ENCODE measurements around the gene SMYD3.

DNA sequence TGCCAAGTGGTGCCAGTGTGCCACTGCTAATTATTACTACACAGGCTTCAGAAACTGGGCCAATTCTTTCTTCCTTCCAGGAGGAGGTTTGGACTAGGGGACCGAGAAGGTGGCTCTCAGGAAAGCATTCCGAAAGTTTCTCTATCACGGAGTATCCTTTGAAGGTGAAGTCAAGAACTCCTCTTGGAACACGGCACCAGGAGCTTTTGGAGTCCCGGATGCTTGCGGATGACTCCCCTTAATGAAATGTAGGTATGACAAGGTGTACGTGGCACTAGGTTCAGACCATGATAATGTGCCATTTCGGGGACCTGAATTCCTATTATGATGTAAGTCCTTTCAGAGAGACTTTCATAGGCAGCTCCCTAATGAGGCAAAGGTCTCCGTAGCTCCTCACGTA is 718.2 kb downstream of the SMYD3 start:
- TF ChIP-seq, protein P1, sequence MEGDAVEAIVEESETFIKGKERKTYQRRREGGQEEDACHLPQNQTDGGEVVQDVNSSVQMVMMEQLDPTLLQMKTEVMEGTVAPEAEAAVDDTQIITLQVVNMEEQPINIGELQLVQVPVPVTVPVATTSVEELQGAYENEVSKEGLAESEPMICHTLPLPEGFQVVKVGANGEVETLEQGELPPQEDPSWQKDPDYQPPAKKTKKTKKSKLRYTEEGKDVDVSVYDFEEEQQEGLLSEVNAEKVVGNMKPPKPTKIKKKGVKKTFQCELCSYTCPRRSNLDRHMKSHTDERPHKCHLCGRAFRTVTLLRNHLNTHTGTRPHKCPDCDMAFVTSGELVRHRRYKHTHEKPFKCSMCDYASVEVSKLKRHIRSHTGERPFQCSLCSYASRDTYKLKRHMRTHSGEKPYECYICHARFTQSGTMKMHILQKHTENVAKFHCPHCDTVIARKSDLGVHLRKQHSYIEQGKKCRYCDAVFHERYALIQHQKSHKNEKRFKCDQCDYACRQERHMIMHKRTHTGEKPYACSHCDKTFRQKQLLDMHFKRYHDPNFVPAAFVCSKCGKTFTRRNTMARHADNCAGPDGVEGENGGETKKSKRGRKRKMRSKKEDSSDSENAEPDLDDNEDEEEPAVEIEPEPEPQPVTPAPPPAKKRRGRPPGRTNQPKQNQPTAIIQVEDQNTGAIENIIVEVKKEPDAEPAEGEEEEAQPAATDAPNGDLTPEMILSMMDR (IDR thresholded peaks at IDR 0.05): no peak
- no peak for TF ChIP-seq EP300 (IDR thresholded peaks at IDR 0.05)
